Activated CD4-positive, alpha-beta T cell treated with anti-CD3 and anti-CD28 coated beads for 4 hours (primary cell): ENCODE data around the gene NBEA.

Source experiments
- DNase-seq, 2 donors: peaks; one replicate each; pipeline ENCODE4 v3.0.0-alpha.2; 2020

Gene NBEA

GRCh38 chr13:35292329-35292728 is 350.3 kb downstream of the NBEA start:
- no peak for DNase-seq

- DNase-seq, result no peak
Observed at GRCh38 chr13:35293579-35294226, 351.6 kb downstream of the NBEA start.

GRCh38 chr13:35309706-35310105 is 367.6 kb downstream of the NBEA start:
- no peak for DNase-seq

GRCh38 chr13:35332134-35332533 is 390.1 kb downstream of the NBEA start:
- DNase-seq, result no peak

GRCh38 chr13:35333157-35333556 is 391.1 kb downstream of the NBEA start:
- DNase-seq, result no peak

GRCh38 chr13:35342440-35342839 is 400.4 kb downstream of the NBEA start:
- DNase-seq, result no peak

- no peak for DNase-seq
Observed at GRCh38 chr13:35343417-35343816, 401.3 kb downstream of the NBEA start.

GRCh38 chr13:35345992-35346391 is 403.9 kb downstream of the NBEA start:
- no peak for DNase-seq

- DNase-seq, result no peak
Observed at GRCh38 chr13:35346494-35346893, 404.4 kb downstream of the NBEA start.

GRCh38 chr13:35347679-35348205 is 405.7 kb downstream of the NBEA start:
- no peak for DNase-seq

- DNase-seq, result no peak
Observed at GRCh38 chr13:35349052-35349451, 407.0 kb downstream of the NBEA start.

GRCh38 chr13:35349673-35350278 is 407.7 kb downstream of the NBEA start:
- DNase-seq, result no peak

- no peak for DNase-seq
Observed at GRCh38 chr13:35354285-35354684, 412.2 kb downstream of the NBEA start.

- DNase-seq, result no peak
Observed at GRCh38 chr13:35354882-35355281, 412.8 kb downstream of the NBEA start.

- no peak for DNase-seq
Observed at GRCh38 chr13:35356572-35356971, 414.5 kb downstream of the NBEA start.

- DNase-seq, result no peak
Observed at GRCh38 chr13:35365883-35366282, 423.8 kb downstream of the NBEA start.

GRCh38 chr13:35367586-35367985 is 425.5 kb downstream of the NBEA start:
- no peak for DNase-seq

GRCh38 chr13:35378939-35379338 is 436.9 kb downstream of the NBEA start:
- DNase-seq, result no peak

GRCh38 chr13:35379663-35380062 is 437.6 kb downstream of the NBEA start:
- no peak for DNase-seq

GRCh38 chr13:35387682-35388250 is 445.7 kb downstream of the NBEA start:
- DNase-seq, result no peak

GRCh38 chr13:35388441-35389355 is 446.6 kb downstream of the NBEA start:
- no peak for DNase-seq

- no peak for DNase-seq
Observed at GRCh38 chr13:35389535-35389934, 447.5 kb downstream of the NBEA start.

- DNase-seq, result no peak
Observed at GRCh38 chr13:35392768-35393167, 450.7 kb downstream of the NBEA start.
